Measurements from ENCODE around the gene PTTG1. TPM values are rescaled to one million over a fixed set of nuclear protein-coding genes. Genes with fewer than 3 reads are reported as not detected.

The PTTG1 gene
- total and polyA plus RNA-seq, 2 donors = 72.9 to 179 TPM

DNA sequence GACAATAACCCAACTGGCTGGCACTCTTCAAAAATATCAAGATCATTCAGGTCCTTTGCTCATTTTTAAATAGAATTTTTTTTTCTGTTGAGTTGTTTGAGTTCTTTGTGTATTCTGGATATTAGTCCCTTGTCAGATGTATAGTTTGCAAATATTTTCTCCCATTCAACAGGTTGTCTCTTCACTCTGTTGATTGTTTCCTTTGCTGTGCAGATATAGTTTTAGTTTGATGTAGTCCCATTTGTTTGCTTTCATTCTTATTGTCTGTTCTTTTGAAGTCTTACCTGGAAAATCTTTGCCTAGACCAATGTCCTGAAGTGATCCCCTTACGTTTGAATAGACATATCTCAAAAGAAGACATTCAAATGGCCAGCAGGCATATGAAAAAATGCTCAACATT lies 22.8 kb downstream of the PTTG1 start:
- DNase-seq (ENCODE audit: low read depth in 6 of 9, low spot score in 9 of 9) = no peak
- Histone ChIP-seq H3K4me1 (ENCODE audit: control insufficient read depth in 2 of 2, insufficient read depth in 2 of 2, low read length in 2 of 2) (no peaks in the 10 kb centered on the region), H3K27ac (ENCODE audit: low read depth in 1 of 2, low read length in 1 of 2) (no peak overlapping the region), H3K9me3 (ENCODE audit: control insufficient read depth in 2 of 2, insufficient read depth in 1 of 2, low read length in 1 of 2) (no peaks in the 10 kb centered on the region), H3K4me3 (ENCODE audit: low read length in 2 of 2) (no peak overlapping the region), H3K27me3 (ENCODE audit: control insufficient read depth in 2 of 2, insufficient read depth in 1 of 2, low read length in 1 of 2) (no peaks in the 10 kb centered on the region), H3K36me3 (ENCODE audit: control insufficient read depth in 2 of 2, insufficient read depth in 2 of 2, low read length in 1 of 2) (no peaks in the 10 kb centered on the region)
- WGBS = 93% methylated on average over 1 of the region's 1 CpG

DNA sequence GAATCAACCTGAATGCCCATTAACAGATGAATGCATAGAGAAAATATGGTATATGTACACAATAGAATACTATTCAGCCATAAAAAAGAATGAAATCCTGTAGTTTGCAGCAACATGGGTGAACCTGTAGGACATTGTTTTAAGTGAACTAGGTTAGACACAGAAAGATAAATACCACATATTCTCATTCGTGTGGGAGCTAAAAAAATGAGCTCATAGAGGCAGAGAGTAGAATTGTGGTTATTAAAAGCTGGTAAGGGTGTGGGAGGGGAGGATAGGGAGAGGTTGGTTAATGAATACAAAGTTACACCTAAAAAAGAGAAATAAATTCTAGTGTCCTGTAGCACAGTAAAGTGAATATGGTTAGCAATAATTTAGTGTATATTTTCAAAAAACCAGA lies 23.5 kb downstream of the PTTG1 start:
- no peak overlapping the region for H3K27ac ChIP-seq (ENCODE audit: low read depth in 1 of 2, low read length in 1 of 2)
- no peaks in the 10 kb centered on the region for H3K36me3 ChIP-seq (ENCODE audit: control insufficient read depth in 2 of 2, insufficient read depth in 2 of 2, low read length in 1 of 2)
- H3K4me1 ChIP-seq (ENCODE audit: control insufficient read depth in 2 of 2, insufficient read depth in 2 of 2, low read length in 2 of 2) = no peaks in the 10 kb centered on the region
- no peak overlapping the region for H3K4me3 ChIP-seq (ENCODE audit: low read length in 2 of 2)
- no peaks in the 10 kb centered on the region for H3K27me3 ChIP-seq (ENCODE audit: control insufficient read depth in 2 of 2, insufficient read depth in 1 of 2, low read length in 1 of 2)
- DNase-seq (ENCODE audit: low read depth in 6 of 9, low spot score in 9 of 9) = no peak
- no peaks in the 10 kb centered on the region for H3K9me3 ChIP-seq (ENCODE audit: control insufficient read depth in 2 of 2, insufficient read depth in 1 of 2, low read length in 1 of 2)
- WGBS = 92% methylated on average over 1 of the region's 1 CpG

DNA sequence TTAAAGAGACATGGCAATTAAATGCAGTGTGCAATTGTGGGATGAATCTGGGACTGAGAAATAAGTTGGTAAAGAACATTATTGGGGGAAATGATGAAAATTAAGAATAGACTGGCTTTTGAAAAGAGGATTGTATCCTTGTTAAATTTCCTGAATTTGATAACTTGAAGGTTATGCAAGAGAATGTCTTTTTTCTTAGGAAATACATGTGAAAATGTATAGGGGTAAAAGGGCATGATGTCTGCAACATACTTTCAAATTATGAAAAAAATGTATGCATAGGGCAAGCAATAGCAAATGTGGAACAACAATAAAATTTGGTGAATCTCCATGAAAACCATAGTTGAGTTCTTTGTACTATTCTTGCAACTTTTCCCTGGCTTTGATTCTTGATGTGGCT lies 24.1 kb downstream of the PTTG1 start:
- H3K27me3 ChIP-seq (ENCODE audit: control insufficient read depth in 2 of 2, insufficient read depth in 1 of 2, low read length in 1 of 2) = no peaks in the 10 kb centered on the region
- no peak overlapping the region for H3K4me3 ChIP-seq (ENCODE audit: low read length in 2 of 2)
- no peaks in the 10 kb centered on the region for H3K4me1 ChIP-seq (ENCODE audit: control insufficient read depth in 2 of 2, insufficient read depth in 2 of 2, low read length in 2 of 2)
- no peak overlapping the region for H3K27ac ChIP-seq (ENCODE audit: low read depth in 1 of 2, low read length in 1 of 2)
- no peak for DNase-seq (ENCODE audit: low read depth in 6 of 9, low spot score in 9 of 9)
- no peaks in the 10 kb centered on the region for H3K36me3 ChIP-seq (ENCODE audit: control insufficient read depth in 2 of 2, insufficient read depth in 2 of 2, low read length in 1 of 2)
- no peaks in the 10 kb centered on the region for H3K9me3 ChIP-seq (ENCODE audit: control insufficient read depth in 2 of 2, insufficient read depth in 1 of 2, low read length in 1 of 2)

DNA sequence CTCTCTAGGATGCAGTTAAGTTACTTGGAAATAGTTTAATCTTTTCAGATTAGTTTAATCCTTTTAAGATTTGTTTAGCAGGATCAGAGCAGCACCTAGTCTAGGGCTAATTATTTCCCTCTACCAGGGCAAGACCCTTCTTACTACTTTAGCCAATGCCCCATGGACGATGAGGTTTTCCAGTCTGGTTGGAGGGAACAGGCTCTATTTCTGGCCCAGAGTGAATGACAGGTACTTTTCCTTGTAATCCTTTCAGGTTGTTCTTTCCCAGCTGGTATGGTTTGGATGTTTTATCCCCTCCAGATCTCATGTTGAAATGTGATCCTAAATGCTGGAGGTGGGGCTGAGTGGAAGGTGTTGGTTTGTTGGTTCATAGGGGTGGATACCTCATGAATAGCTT lies 27.2 kb downstream of the PTTG1 start:
- Histone ChIP-seq H3K4me1 (ENCODE audit: control insufficient read depth in 2 of 2, insufficient read depth in 2 of 2, low read length in 2 of 2) (no peaks in the 10 kb centered on the region), H3K9me3 (ENCODE audit: control insufficient read depth in 2 of 2, insufficient read depth in 1 of 2, low read length in 1 of 2) (no peaks in the 10 kb centered on the region), H3K27me3 (ENCODE audit: control insufficient read depth in 2 of 2, insufficient read depth in 1 of 2, low read length in 1 of 2) (no peaks in the 10 kb centered on the region), H3K36me3 (ENCODE audit: control insufficient read depth in 2 of 2, insufficient read depth in 2 of 2, low read length in 1 of 2) (no peaks in the 10 kb centered on the region), H3K4me3 (ENCODE audit: low read length in 2 of 2) (no peak overlapping the region), H3K27ac (ENCODE audit: low read depth in 1 of 2, low read length in 1 of 2) (no peak overlapping the region)
- WGBS = 97% methylated on average over 1 of the region's 1 CpG
- DNase-seq (ENCODE audit: low read depth in 6 of 9, low spot score in 9 of 9) = no peak

DNA sequence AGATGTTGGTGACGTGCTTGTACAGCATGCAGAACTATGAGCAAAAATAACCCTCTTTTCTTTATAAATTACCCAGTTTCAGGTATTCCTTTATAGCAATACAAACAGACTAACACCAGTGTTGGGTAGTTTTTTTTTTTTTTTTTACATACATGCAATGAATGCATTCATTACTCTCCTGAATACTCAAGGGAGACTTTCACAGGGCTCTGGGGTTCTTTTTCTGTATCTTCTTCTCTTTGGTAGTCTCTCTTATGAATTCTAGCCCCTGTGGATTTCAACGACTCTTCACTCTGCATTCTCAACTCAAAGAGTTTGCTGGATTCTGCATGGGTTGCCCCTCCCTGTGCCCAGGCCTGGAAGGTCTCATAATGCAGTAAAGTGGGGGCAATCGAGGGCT lies 27.8 kb downstream of the PTTG1 start:
- 95% methylated on average over 3 of the region's 3 CpGs for WGBS
- no peak overlapping the region for H3K27ac ChIP-seq (ENCODE audit: low read depth in 1 of 2, low read length in 1 of 2)
- H3K4me1 ChIP-seq (ENCODE audit: control insufficient read depth in 2 of 2, insufficient read depth in 2 of 2, low read length in 2 of 2) = no peaks in the 10 kb centered on the region
- no peaks in the 10 kb centered on the region for H3K27me3 ChIP-seq (ENCODE audit: control insufficient read depth in 2 of 2, insufficient read depth in 1 of 2, low read length in 1 of 2)
- no peaks in the 10 kb centered on the region for H3K36me3 ChIP-seq (ENCODE audit: control insufficient read depth in 2 of 2, insufficient read depth in 2 of 2, low read length in 1 of 2)
- no peaks in the 10 kb centered on the region for H3K9me3 ChIP-seq (ENCODE audit: control insufficient read depth in 2 of 2, insufficient read depth in 1 of 2, low read length in 1 of 2)
- no peak overlapping the region for H3K4me3 ChIP-seq (ENCODE audit: low read length in 2 of 2)
- no peak for DNase-seq (ENCODE audit: low read depth in 6 of 9, low spot score in 9 of 9)

DNA sequence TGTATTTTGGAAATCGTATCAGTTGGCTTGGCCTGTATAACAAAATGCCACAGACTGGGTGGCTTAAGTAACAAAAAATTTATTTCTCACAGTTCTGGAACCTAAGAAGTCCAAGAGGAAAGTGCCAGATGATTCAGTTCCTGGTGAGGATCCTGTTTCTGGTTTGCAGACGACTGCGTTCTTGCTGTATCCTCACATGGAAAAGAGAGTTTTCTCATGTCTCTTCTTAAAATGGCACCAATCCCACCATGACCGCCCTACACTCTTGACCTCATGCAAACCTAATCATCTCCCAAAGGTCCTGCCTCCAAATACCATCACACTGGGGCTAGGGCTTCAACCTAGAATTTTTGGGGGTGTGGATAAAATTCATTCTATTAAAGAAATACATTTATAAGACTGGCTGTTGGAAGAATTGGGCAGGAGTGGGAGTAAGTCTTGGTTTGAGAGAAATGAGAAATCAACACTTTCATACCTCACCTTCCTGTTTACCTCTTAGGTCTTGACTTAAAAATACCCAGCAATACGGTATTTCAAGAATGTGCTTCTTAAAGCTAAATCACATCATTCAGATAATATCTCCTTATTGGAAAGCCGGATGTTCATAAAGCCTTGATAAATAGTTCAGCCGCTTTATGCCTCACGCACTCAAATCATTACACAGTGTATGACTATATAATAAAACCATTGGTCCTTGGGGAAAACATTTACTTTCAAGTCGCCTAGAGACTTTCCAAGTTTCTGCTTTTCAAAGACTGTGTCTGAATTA lies 28.7 kb downstream of the PTTG1 start:
- H3K36me3 ChIP-seq (ENCODE audit: control insufficient read depth in 2 of 2, insufficient read depth in 2 of 2, low read length in 1 of 2) = no peaks in the 10 kb centered on the region
- no peaks in the 10 kb centered on the region for H3K4me1 ChIP-seq (ENCODE audit: control insufficient read depth in 2 of 2, insufficient read depth in 2 of 2, low read length in 2 of 2)
- WGBS = 93% methylated on average over 9 of the region's 9 CpGs
- DNase-seq (ENCODE audit: low read depth in 6 of 9, low spot score in 9 of 9) = no peak
- H3K27me3 ChIP-seq (ENCODE audit: control insufficient read depth in 2 of 2, insufficient read depth in 1 of 2, low read length in 1 of 2) = no peaks in the 10 kb centered on the region
- H3K4me3 ChIP-seq (ENCODE audit: low read length in 2 of 2) = no peak overlapping the region
- H3K27ac ChIP-seq (ENCODE audit: low read depth in 1 of 2, low read length in 1 of 2) = no peak overlapping the region
- no peaks in the 10 kb centered on the region for H3K9me3 ChIP-seq (ENCODE audit: control insufficient read depth in 2 of 2, insufficient read depth in 1 of 2, low read length in 1 of 2)

DNA sequence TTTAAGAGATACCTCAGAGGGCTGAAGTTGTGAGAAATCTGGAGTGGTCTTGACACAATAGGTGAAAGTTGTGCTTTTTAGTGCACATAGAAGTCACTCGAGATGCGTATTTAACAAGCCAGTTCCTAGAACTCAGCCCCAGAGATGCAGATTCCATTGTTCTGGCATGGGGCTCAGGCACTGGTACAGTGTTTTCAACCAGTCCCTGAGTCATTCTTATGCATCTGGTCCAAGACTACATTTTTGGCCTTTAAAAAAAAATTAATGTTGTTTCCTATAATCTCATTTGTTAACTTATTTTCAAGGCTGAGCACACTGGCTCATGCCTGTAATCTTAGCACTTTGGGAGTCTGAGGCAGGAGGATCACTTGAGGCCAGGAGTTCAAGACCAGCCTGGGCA lies 29.6 kb downstream of the PTTG1 start:
- 98% methylated on average over 2 of the region's 2 CpGs for WGBS
- Histone ChIP-seq H3K27me3 (ENCODE audit: control insufficient read depth in 2 of 2, insufficient read depth in 1 of 2, low read length in 1 of 2) (no peaks in the 10 kb centered on the region), H3K4me3 (ENCODE audit: low read length in 2 of 2) (no peak overlapping the region), H3K4me1 (ENCODE audit: control insufficient read depth in 2 of 2, insufficient read depth in 2 of 2, low read length in 2 of 2) (peaks cover 0 to 2% of the 10 kb centered on the region in 2 donors), H3K36me3 (ENCODE audit: control insufficient read depth in 2 of 2, insufficient read depth in 2 of 2, low read length in 1 of 2) (no peaks in the 10 kb centered on the region), H3K9me3 (ENCODE audit: control insufficient read depth in 2 of 2, insufficient read depth in 1 of 2, low read length in 1 of 2) (no peaks in the 10 kb centered on the region), H3K27ac (ENCODE audit: low read depth in 1 of 2, low read length in 1 of 2) (no peak overlapping the region)
- no peak for DNase-seq (ENCODE audit: low read depth in 6 of 9, low spot score in 9 of 9)

DNA sequence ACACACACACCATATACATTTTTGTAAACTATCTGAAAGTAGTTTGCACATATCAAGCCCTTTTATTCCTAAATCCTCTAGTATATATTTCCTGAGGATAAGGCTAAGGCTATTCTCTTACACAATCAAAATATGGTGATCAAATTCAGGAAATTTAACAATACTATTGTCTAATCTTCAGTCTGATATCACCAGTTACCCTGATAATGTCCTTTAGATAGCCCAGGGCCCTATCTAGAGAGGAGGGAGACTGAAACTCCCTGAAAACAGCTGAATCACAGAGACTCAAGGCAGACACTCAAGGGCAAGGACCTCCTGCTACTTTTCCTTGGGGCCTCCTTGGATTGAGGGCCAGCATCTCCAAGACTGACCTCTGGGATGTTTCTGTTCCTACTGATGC lies 30.4 kb downstream of the PTTG1 start:
- Histone ChIP-seq H3K4me1 (ENCODE audit: control insufficient read depth in 2 of 2, insufficient read depth in 2 of 2, low read length in 2 of 2) (peaks cover 0 to 2% of the 10 kb centered on the region in 2 donors), H3K27ac (ENCODE audit: low read depth in 1 of 2, low read length in 1 of 2) (no peak overlapping the region), H3K9me3 (ENCODE audit: control insufficient read depth in 2 of 2, insufficient read depth in 1 of 2, low read length in 1 of 2) (no peaks in the 10 kb centered on the region), H3K4me3 (ENCODE audit: low read length in 2 of 2) (no peak overlapping the region), H3K27me3 (ENCODE audit: control insufficient read depth in 2 of 2, insufficient read depth in 1 of 2, low read length in 1 of 2) (no peaks in the 10 kb centered on the region), H3K36me3 (ENCODE audit: control insufficient read depth in 2 of 2, insufficient read depth in 2 of 2, low read length in 1 of 2) (no peaks in the 10 kb centered on the region)
- no peak for DNase-seq (ENCODE audit: low read depth in 6 of 9, low spot score in 9 of 9)

DNA sequence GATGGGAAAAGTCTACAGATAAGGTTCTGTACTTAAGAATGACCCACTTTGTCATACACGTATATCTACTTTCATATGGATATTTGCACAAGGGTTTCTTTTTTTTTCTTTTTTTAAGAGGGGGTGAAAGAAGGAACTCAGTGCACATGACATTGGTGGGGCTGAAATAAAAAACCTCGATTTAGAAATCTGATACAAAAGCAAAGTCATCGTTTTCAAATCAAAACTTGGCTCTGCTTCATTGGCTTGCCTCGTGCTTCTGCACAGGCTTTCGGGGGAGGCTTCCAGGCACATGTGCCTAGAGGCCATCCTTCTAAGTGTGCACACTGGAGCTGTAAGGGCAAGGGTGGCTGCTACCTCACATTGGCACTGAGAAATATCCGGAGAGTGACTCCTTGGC lies 31.1 kb downstream of the PTTG1 start:
- WGBS = 66% methylated on average over 6 of the region's 6 CpGs
- Histone ChIP-seq H3K9me3 (ENCODE audit: control insufficient read depth in 2 of 2, insufficient read depth in 1 of 2, low read length in 1 of 2) (no peaks in the 10 kb centered on the region), H3K27me3 (ENCODE audit: control insufficient read depth in 2 of 2, insufficient read depth in 1 of 2, low read length in 1 of 2) (no peaks in the 10 kb centered on the region), H3K4me1 (ENCODE audit: control insufficient read depth in 2 of 2, insufficient read depth in 2 of 2, low read length in 2 of 2) (peaks cover 0 to 2% of the 10 kb centered on the region in 2 donors), H3K4me3 (ENCODE audit: low read length in 2 of 2) (no peak overlapping the region), H3K27ac (ENCODE audit: low read depth in 1 of 2, low read length in 1 of 2) (no peak overlapping the region), H3K36me3 (ENCODE audit: control insufficient read depth in 2 of 2, insufficient read depth in 2 of 2, low read length in 1 of 2) (no peaks in the 10 kb centered on the region)
- no peak for DNase-seq (ENCODE audit: low read depth in 6 of 9, low spot score in 9 of 9)

All from thymus (tissue), 11 donors.